K562 (cell line): ENCODE results near the gene RALGPS1. TPM values are rescaled to one million over a fixed set of nuclear protein-coding genes. Genes with fewer than 3 reads are reported as not detected.

ENCODE experiments used
- BRCA1 ChIP-seq, 2 experiments: fragments of 450-650 bp in 1 of 2; sonication (generic) in 1 of 2; formaldehyde crosslinking in 1 of 2; IDR thresholded peaks; 2 replicates each; pipeline versions ENCODE4 v1.5.0 to v1.6.1; 2017 to 2020; ENCODE audit warnings: mild to moderate bottlenecking in 1 of 2, missing genetic modification reagents in 1 of 2
- ETV1 ChIP-seq: fragments of 450-650 bp; conservative IDR thresholded peaks from 2 replicates; pipeline ENCODE4 v1.6.1; 2016; ENCODE audit warnings: missing genetic modification characterization, control low read depth, low read depth, missing compliant biosample characterization
- ETV5 ChIP-seq: sonication (generic); formaldehyde crosslinking; IDR thresholded peaks from 2 replicates; pipeline ENCODE4 v1.4.0; 2020; ENCODE audit warnings: low read depth, mild to moderate bottlenecking, missing genetic modification reagents
- GTF2F1 ChIP-seq: IDR thresholded peaks from 2 replicates; pipeline ENCODE4 v1.6.1; 2011; ENCODE audit warnings: low read depth, low read length, improper control_type of control experiment
- ILF3 ChIP-seq: fragments of 450-650 bp; IDR thresholded peaks from 2 replicates; pipeline ENCODE4 v1.6.1; 2018; ENCODE audit warnings: antibody characterized with exemption, mild to moderate bottlenecking, moderate library complexity, borderline replicate concordance
- KDM2B ChIP-seq: fragments of 250-450 bp; sonication (Bioruptor Pico); IDR thresholded peaks from 2 replicates; pipeline ENCODE4 v1.8.0; 2021; ENCODE audit warnings: mild to moderate bottlenecking, moderate library complexity
- MBD2 ChIP-seq: sonication (generic); IDR thresholded peaks from 2 replicates; pipeline ENCODE4 v1.6.1; 2016; ENCODE audit warnings: low read depth, borderline replicate concordance
- MXI1 ChIP-seq: IDR thresholded peaks from 2 replicates; pipeline ENCODE4 v1.6.1; 2011; ENCODE audit warnings: low read depth, mild to moderate bottlenecking, improper control_type of control experiment, low read length
- NEUROD1 ChIP-seq: fragments of 150-350 bp; IDR thresholded peaks from 2 replicates; pipeline ENCODE4 v1.6.1; 2014; ENCODE audit warnings: borderline replicate concordance, low read length, low read depth; ENCODE audit not compliant: partially characterized antibody
- RAD51 ChIP-seq: fragments of 450-650 bp; IDR thresholded peaks from 2 replicates; pipeline ENCODE4 v1.7.1; 2016; ENCODE audit warnings: low read depth, mild to moderate bottlenecking, borderline replicate concordance
- RBM14 ChIP-seq: fragments of 200-400 bp; formaldehyde crosslinking; IDR thresholded peaks from 2 replicates; pipeline ENCODE4 v1.6.1; 2018; ENCODE audit warnings: low read depth, mild to moderate bottlenecking, low read length, moderate library complexity, borderline replicate concordance; ENCODE audit not compliant: insufficient read depth
- SMAD1 ChIP-seq: fragments of 150-350 bp; IDR thresholded peaks from 2 replicates; pipeline ENCODE4 v1.6.1; 2014; ENCODE audit warnings: low read length, low read depth; ENCODE audit not compliant: partially characterized antibody
- TOE1 ChIP-seq, 2 experiments: fragments of 450-650 bp in 1 of 2; sonication (generic) in 1 of 2; formaldehyde crosslinking in 1 of 2; IDR thresholded peaks; 2 replicates each; pipeline versions ENCODE4 v1.7.1 to v1.8.0; 2016 to 2022; ENCODE audit warnings: borderline replicate concordance in 2 of 2, mild to moderate bottlenecking in 2 of 2, antibody characterized with exemption in 1 of 2, inconsistent platforms in 1 of 2, low read depth in 1 of 2, missing genetic modification reagents in 1 of 2, moderate library complexity in 1 of 2
- ZNF224 ChIP-seq: sonication (generic); formaldehyde crosslinking; IDR thresholded peaks from 2 replicates; pipeline ENCODE4 v1.8.0; 2022; ENCODE audit warnings: mild to moderate bottlenecking, missing genetic modification reagents
- polyA plus RNA-seq, 8 experiments: library from polyadenylated mRNA; depleted of rRNA in 4 of 8; stranded (reverse) in 5 of 8; unstranded in 3 of 8; fragments of >200 nt; fragmentation: Nextera tagmentation in 2 of 8; fragmentation: Illumina TruSeq in 1 of 8; extraction: Ambion mirVana in 2 of 8; extraction: Trizol in 1 of 8; gene quantifications; 2 replicates each; pipeline versions ENCODE4 v1.2.1 to v1.2.3, GENCODE V29; 2011 to 2014; ENCODE audit warnings: inconsistent platforms in 1 of 8, missing spikeins in 1 of 8
- total RNA-seq, 7 experiments: library from RNA; depleted of rRNA in 6 of 7; stranded (reverse); fragments of >200 nt in 6 of 7; fragmentation: Illumina TruSeq in 2 of 7; extraction: Trizol in 2 of 7; gene quantifications; 2 replicates each; pipeline versions ENCODE4 v1.2.1 to v1.2.3, GENCODE V29; 2011 to 2021; ENCODE audit warnings: low replicate concordance in 1 of 7
- TF ChIP-seq, protein P1 (sequence below): fragments of 250-450 bp; sonication (Bioruptor Pico); IDR thresholded peaks from 2 replicates; pipeline ENCODE4 v1.4.0; 2020
- TF ChIP-seq, protein P2 (sequence below), 2 experiments: fragments of 450-650 bp; IDR thresholded peaks; 2 replicates each; pipeline ENCODE4 v1.6.1; 2016; ENCODE audit warnings: mild to moderate bottlenecking in 2 of 2, borderline replicate concordance in 1 of 2, low read depth in 1 of 2, moderate library complexity in 1 of 2

RALGPS1 gene
- total and polyA plus RNA-seq, 9 of the 15 experiments (the other 6 are each of a cell fraction or from before 2014, with no cell fraction given) = 0.04 to 2.6 (median 1.5) TPM

GRCh38 chr9:127166651-127167524 lies 252.3 kb downstream of the RALGPS1 start (continued):
- TF ChIP-seq, protein P1, sequence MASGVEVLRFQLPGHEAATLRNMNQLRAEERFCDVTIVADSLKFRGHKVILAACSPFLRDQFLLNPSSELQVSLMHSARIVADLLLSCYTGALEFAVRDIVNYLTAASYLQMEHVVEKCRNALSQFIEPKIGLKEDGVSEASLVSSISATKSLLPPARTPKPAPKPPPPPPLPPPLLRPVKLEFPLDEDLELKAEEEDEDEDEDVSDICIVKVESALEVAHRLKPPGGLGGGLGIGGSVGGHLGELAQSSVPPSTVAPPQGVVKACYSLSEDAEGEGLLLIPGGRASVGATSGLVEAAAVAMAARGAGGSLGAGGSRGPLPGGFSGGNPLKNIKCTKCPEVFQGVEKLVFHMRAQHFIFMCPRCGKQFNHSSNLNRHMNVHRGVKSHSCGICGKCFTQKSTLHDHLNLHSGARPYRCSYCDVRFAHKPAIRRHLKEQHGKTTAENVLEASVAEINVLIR = no peak
- TF ChIP-seq ETV1 (peak; percentile 65), KDM2B (CRISPR knock-in tag) (no peak), NEUROD1 (no peak), RBM14 (no peak), RAD51 (no peak), MXI1 (no peak), BRCA1 (IDR thresholded peaks at IDR 0.05) (no peak), BRCA1 (CRISPR knock-in tag; IDR thresholded peaks at IDR 0.05) (no peak), MBD2 (no peak), SMAD1 (no peak), TOE1 (IDR thresholded peaks at IDR 0.05; ENCODE audit: borderline replicate concordance) (0 out of 2 replicates have a peak, but pooled peaks have one; percentile 26), TOE1 (CRISPR knock-in tag; IDR thresholded peaks at IDR 0.05; ENCODE audit: borderline replicate concordance, low read depth) (no peak), ZNF224 (no peak), ILF3 (no peak), ETV5 (CRISPR knock-in tag) (peak; percentile 77; the same call in 1 of the 2 replicates), GTF2F1 (no peak)
- TF ChIP-seq, protein P2, sequence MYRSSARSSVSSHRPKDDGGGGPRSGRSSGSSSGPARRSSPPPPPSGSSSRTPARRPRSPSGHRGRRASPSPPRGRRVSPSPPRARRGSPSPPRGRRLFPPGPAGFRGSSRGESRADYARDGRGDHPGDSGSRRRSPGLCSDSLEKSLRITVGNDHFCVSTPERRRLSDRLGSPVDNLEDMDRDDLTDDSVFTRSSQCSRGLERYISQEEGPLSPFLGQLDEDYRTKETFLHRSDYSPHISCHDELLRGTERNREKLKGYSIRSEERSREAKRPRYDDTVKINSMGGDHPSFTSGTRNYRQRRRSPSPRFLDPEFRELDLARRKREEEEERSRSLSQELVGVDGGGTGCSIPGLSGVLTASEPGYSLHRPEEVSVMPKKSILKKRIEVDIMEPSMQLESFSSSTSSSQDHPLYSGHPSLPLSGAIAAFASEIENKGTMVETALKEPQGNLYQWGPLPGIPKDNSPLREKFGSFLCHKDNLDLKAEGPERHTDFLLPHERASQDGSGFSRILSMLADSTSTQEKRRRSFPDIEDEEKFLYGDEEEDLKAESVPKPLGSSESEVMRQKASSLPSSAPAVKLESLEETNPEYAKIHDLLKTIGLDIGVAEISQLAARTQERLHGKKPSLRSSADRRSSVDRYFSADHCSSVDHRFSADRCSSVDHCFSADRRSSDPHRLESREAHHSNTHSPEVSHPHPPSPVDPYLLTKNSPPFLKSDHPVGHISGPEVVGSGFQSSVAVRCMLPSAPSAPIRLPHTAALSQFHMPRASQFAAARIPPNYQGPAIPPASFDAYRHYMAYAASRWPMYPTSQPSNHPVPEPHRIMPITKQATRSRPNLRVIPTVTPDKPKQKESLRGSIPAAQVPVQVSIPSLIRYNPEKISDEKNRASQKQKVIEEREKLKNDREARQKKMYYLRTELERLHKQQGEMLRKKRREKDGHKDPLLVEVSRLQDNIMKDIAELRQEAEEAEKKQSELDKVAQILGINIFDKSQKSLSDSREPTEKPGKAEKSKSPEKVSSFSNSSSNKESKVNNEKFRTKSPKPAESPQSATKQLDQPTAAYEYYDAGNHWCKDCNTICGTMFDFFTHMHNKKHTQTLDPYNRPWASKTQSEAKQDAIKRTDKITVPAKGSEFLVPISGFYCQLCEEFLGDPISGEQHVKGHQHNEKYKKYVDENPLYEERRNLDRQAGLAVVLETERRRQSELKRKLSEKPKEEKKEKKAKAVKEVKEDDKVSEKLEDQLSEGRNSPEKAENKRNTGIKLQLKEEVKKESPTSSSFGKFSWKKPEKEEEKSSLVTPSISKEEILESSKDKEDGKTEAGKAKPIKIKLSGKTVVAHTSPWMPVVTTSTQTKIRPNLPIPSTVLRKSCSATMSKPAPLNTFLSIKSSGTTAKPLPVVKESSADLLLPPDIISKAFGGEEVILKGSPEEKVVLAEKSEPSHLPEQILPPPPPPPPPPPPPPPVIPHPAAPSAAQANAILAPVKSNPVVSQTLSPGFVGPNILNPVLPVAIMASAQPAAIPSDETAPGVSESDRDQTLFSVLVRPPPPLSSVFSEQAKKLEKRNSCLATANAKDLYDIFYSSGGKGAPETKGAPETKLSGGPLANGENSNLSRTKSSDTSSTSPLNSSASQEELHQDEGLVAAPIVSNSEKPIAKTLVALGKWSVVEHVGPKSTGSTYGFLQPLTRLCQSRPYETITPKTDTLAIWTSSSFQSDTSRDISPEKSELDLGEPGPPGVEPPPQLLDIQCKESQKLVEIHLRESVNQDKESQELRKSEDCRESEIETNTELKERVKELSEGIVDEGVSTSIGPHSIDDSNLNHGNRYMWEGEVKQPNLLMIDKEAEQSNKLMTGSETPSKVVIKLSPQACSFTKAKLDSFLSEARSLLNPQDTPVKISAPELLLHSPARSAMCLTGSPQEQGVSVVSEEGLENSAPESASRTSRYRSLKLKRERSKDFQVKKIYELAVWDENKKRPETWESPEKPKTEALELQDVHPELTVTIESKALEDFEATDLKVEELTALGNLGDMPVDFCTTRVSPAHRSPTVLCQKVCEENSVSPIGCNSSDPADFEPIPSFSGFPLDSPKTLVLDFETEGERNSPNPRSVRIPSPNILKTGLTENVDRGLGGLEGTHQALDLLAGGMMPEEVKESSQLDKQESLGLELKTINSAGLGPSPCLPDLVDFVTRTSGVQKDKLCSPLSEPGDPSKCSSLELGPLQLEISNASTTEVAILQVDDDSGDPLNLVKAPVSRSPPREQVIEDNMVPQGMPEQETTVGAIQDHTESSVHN (IDR thresholded peaks at IDR 0.05; ENCODE audit: borderline replicate concordance in 1 of 2, low read depth in 1 of 2) = peak in 1 of 2 experiments; percentile 63; a peak in 2 of 4 replicates
